ENCODE results near the gene BMP8B.

BMP8B gene

GRCh38 chr1:39755965-39756659 lies 32.6 kb downstream of the BMP8B start:
- DNase-seq: no peak

GRCh38 chr1:39754906-39755504 lies 33.7 kb downstream of the BMP8B start:
- peak; percentile 64 to 89 for DNase-seq

- DNase-seq: peak; percentile 50 to 79
Observed at GRCh38 chr1:39754026-39754570, 34.6 kb downstream of the BMP8B start.

- no peak for DNase-seq
Observed at GRCh38 chr1:39753132-39754025, 35.3 kb downstream of the BMP8B start.

GRCh38 chr1:39752703-39753102 lies 36.0 kb downstream of the BMP8B start:
- no peak for DNase-seq

GRCh38 chr1:39751595-39751994 lies 37.1 kb downstream of the BMP8B start:
- no peak for DNase-seq

GRCh38 chr1:39745016-39745670 lies 43.5 kb downstream of the BMP8B start:
- no peak for DNase-seq

- peak; percentile 84 to 91 for DNase-seq
Observed at GRCh38 chr1:39738622-39739366, 49.9 kb downstream of the BMP8B start, which contains the start of gene PPIE. PPIE (plus strand) TSS chr1:39738882; CDS start chr1:39738901, 19 bp downstream.

GRCh38 chr1:39737546-39738169 lies 51.0 kb downstream of the BMP8B start:
- no peak for DNase-seq

- DNase-seq: no peak
Observed at GRCh38 chr1:39735731-39736130, 52.9 kb downstream of the BMP8B start.

GRCh38 chr1:39733161-39733560 lies 55.5 kb downstream of the BMP8B start:
- DNase-seq: no peak

GRCh38 chr1:39732730-39733129 lies 55.9 kb downstream of the BMP8B start:
- DNase-seq: no peak

- no peak for DNase-seq
Observed at GRCh38 chr1:39729842-39730241, 58.8 kb downstream of the BMP8B start.

- DNase-seq: no peak
Observed at GRCh38 chr1:39729030-39729429, 59.6 kb downstream of the BMP8B start.

GRCh38 chr1:39727932-39728317 lies 60.7 kb downstream of the BMP8B start:
- DNase-seq: no peak

- DNase-seq: no peak
Observed at GRCh38 chr1:39727221-39727931, 61.3 kb downstream of the BMP8B start.

- no peak for DNase-seq
Observed at GRCh38 chr1:39726600-39726999, 62.1 kb downstream of the BMP8B start.

GRCh38 chr1:39722495-39722894 lies 66.2 kb downstream of the BMP8B start:
- DNase-seq: no peak

- no peak for DNase-seq
Observed at GRCh38 chr1:39721664-39722063, 67.0 kb downstream of the BMP8B start.

- DNase-seq: peak; percentile 64 to 86
Observed at GRCh38 chr1:39720094-39720999, 68.3 kb downstream of the BMP8B start.

Data from NCI-H446 (cell line).